K562 treated with DMSO at 1 percent for 48 hours (cell line): ENCODE data around the gene SCGB1D4. TPM values are rescaled to one million over a fixed set of nuclear protein-coding genes. Genes with fewer than 3 reads are reported as not detected.

ENCODE experiments used
- total RNA-seq: library from RNA; unstranded; fragments of 300-600 nt; gene quantifications from 2 replicates; pipeline ENCODE4 v1.2.3, GENCODE V29; 2022; ENCODE audit warnings: low replicate concordance; ENCODE audit errors: extremely low read depth

SCGB1D4 gene
- total RNA-seq: not detected in 2 replicates

GRCh38 chr11:62298975-62299374 is at the start of gene SCGB1D4:
Gene SCGB1D4, minus strand, starts transcription at chr11:62299075. Its CDS starts 65 bp downstream, at chr11:62299010.

GRCh38 chr11:62337303-62338181 is 38.7 kb upstream of the SCGB1D4 start, which contains the start of gene ASRGL1:
Gene ASRGL1, plus strand, starts transcription at chr11:62337448. Its CDS starts 530 bp downstream, at chr11:62337978.

GRCh38 chr11:62269654-62270278 is 29.1 kb downstream of the SCGB1D4 start, which contains the start of gene SCGB2A2:
Gene SCGB2A2, plus strand, starts transcription at chr11:62270158. Its CDS starts 59 bp downstream, at chr11:62270217.

Other genes with a start within 250 kb of the SCGB1D4 start
- gene INCENP, start 175.1 kb downstream of the SCGB1D4 start, total RNA-seq: not detected in 2 replicates
- not detected in 2 replicates for gene SCGB1D1, start 108.9 kb downstream of the SCGB1D4 start, total RNA-seq
- not detected in 2 replicates for gene SCGB2A1, start 90.4 kb downstream of the SCGB1D4 start, total RNA-seq
- not detected in 2 replicates for gene SCGB1D2, start 56.8 kb downstream of the SCGB1D4 start, total RNA-seq
- not detected in 2 replicates for gene SCGB2A2, start 28.9 kb downstream of the SCGB1D4 start, total RNA-seq
- not detected in 2 replicates for gene ASRGL1, start 38.4 kb upstream of the SCGB1D4 start, total RNA-seq
- gene SCGB1A1, start 120.0 kb upstream of the SCGB1D4 start, total RNA-seq: not detected in 2 replicates
- not detected in 2 replicates for gene AHNAK, start 247.7 kb upstream of the SCGB1D4 start, total RNA-seq